Transverse colon (tissue), 4 donors: Measurements from ENCODE around the gene INPP4B.

ENCODE experiments used
- POLR2AphosphoS5 ChIP-seq, 3 donors: sonication (generic); formaldehyde crosslinking; IDR thresholded peaks; one replicate each; pipeline ENCODE4 v1.6.1; 2016; ENCODE audit warnings: antibody characterized with exemption in 3 of 3
- TF ChIP-seq, protein P1 (sequence below), 5 experiments: fragments of 200-600 bp in 3 of 5; fragments of 450-650 bp in 2 of 5; sonication (generic) in 3 of 5; IDR thresholded peaks; 1 replicate in 2 of 5; 2 replicates in 3 of 5; pipeline ENCODE4 v1.5.1; 2016 to 2017; ENCODE audit warnings: antibody characterized with exemption in 5 of 5, inconsistent platforms in 3 of 5, mild to moderate bottlenecking in 2 of 5, moderate library complexity in 1 of 5

DNA sequence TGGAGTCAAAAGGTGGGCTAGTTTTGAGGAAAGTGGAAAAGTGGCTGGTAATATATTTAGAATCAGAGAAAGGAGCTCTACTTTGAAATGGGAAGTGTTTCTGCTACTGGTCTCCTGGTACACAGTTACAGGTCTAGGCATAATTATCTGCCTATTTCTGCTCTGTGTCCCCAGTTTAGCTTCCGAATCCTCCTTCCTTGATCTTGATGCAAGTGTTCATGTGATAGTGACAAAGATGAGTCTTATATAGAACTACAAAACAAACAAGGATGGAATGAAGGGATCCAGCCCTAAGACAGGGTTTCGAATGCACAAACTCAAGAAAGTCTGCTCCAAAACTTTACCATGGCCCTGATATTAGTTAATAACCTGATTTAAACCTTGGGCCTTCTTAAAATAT, 580.2 kb downstream of the INPP4B start:
- no peak for TF ChIP-seq POLR2AphosphoS5 (IDR thresholded peaks at IDR 0.05)
- TF ChIP-seq, protein P1, sequence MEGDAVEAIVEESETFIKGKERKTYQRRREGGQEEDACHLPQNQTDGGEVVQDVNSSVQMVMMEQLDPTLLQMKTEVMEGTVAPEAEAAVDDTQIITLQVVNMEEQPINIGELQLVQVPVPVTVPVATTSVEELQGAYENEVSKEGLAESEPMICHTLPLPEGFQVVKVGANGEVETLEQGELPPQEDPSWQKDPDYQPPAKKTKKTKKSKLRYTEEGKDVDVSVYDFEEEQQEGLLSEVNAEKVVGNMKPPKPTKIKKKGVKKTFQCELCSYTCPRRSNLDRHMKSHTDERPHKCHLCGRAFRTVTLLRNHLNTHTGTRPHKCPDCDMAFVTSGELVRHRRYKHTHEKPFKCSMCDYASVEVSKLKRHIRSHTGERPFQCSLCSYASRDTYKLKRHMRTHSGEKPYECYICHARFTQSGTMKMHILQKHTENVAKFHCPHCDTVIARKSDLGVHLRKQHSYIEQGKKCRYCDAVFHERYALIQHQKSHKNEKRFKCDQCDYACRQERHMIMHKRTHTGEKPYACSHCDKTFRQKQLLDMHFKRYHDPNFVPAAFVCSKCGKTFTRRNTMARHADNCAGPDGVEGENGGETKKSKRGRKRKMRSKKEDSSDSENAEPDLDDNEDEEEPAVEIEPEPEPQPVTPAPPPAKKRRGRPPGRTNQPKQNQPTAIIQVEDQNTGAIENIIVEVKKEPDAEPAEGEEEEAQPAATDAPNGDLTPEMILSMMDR (IDR thresholded peaks at IDR 0.05), result no peak
